ENCODE data around the gene NVL. TPM values are rescaled to one million over a fixed set of nuclear protein-coding genes. Genes with fewer than 3 reads are reported as not detected.

NVL gene
- total RNA-seq, 1 donor from 2014 or later, result 36.2 TPM

GRCh38 chr1:224274970-224275626 lies 54.9 kb downstream of the NVL start:
- peaks cover 4% of the 10 kb centered on the region for H4K20me1 ChIP-seq (ENCODE audit: insufficient read depth, low read length)
- Mint-ChIP-seq H3K4me1 (ENCODE audit: low read depth, unreplicated experiment) (no peaks in the 10 kb centered on the region), H3K4me3 (ENCODE audit: unreplicated experiment) (no peak overlapping the region), H3K36me3 (ENCODE audit: low read depth, unreplicated experiment) (no peaks in the 10 kb centered on the region), H3K27ac (ENCODE audit: unreplicated experiment) (no peak overlapping the region), H3K27me3 (ENCODE audit: low read depth, unreplicated experiment) (no peaks in the 10 kb centered on the region), H3K9me3 (ENCODE audit: unreplicated experiment) (no peaks in the 10 kb centered on the region)
- H3K36me3 ChIP-seq (ENCODE audit: insufficient read depth, low read length), result peaks cover 27% of the 10 kb centered on the region
- H3K4me2 ChIP-seq (ENCODE audit: low read length), result no peak overlapping the region
- no peaks in the 10 kb centered on the region for H3K9me3 ChIP-seq (ENCODE audit: insufficient read depth, low read depth, low read length)
- no peak overlapping the region for H2AFZ ChIP-seq (ENCODE audit: low read depth, low read length)
- H3K4me1 ChIP-seq (ENCODE audit: insufficient read depth, low read length), result no peaks in the 10 kb centered on the region
- no peaks in the 10 kb centered on the region for H3K79me2 ChIP-seq (ENCODE audit: insufficient read depth, low read length)
- FAIRE-seq (no peak), DNase-seq (ENCODE audit: low read depth) (no peak)
- H3K4me3 ChIP-seq (ENCODE audit: insufficient read depth, low read depth, low read length), result no peak overlapping the region
- TF ChIP-seq CTCF (IDR thresholded peaks at IDR 0.05; ENCODE audit: insufficient read depth, low read depth, low read length), result no peak
- no peak for TF ChIP-seq EZH2 (IDR thresholded peaks at IDR 0.05; ENCODE audit: insufficient read depth, low read length)
- no peaks in the 10 kb centered on the region for H3K27me3 ChIP-seq (ENCODE audit: insufficient read depth, low read length)
- H3K9ac ChIP-seq (ENCODE audit: low read length), result no peak overlapping the region
- no peak overlapping the region for H3K27ac ChIP-seq (ENCODE audit: low read depth, low read length)

GRCh38 chr1:224273641-224274040 lies 56.3 kb downstream of the NVL start:
- Mint-ChIP-seq H3K9me3 (ENCODE audit: unreplicated experiment) (no peaks in the 10 kb centered on the region), H3K27ac (ENCODE audit: unreplicated experiment) (no peak overlapping the region), H3K27me3 (ENCODE audit: low read depth, unreplicated experiment) (no peaks in the 10 kb centered on the region), H3K4me1 (ENCODE audit: low read depth, unreplicated experiment) (no peaks in the 10 kb centered on the region), H3K36me3 (ENCODE audit: low read depth, unreplicated experiment) (peaks cover 6% of the 10 kb centered on the region), H3K4me3 (ENCODE audit: unreplicated experiment) (no peak overlapping the region)
- peaks cover 4% of the 10 kb centered on the region for H4K20me1 ChIP-seq (ENCODE audit: insufficient read depth, low read length)
- H3K4me3 ChIP-seq (ENCODE audit: insufficient read depth, low read depth, low read length), result no peak overlapping the region
- no peaks in the 10 kb centered on the region for H3K79me2 ChIP-seq (ENCODE audit: insufficient read depth, low read length)
- H3K9me3 ChIP-seq (ENCODE audit: insufficient read depth, low read depth, low read length), result no peaks in the 10 kb centered on the region
- no peak overlapping the region for H3K4me2 ChIP-seq (ENCODE audit: low read length)
- no peaks in the 10 kb centered on the region for H3K27me3 ChIP-seq (ENCODE audit: insufficient read depth, low read length)
- H3K27ac ChIP-seq (ENCODE audit: low read depth, low read length), result peak overlapping the region; percentile 72
- peaks cover 17% of the 10 kb centered on the region for H3K36me3 ChIP-seq (ENCODE audit: insufficient read depth, low read length)
- no peak for TF ChIP-seq EZH2 (IDR thresholded peaks at IDR 0.05; ENCODE audit: insufficient read depth, low read length)
- TF ChIP-seq CTCF (IDR thresholded peaks at IDR 0.05; ENCODE audit: insufficient read depth, low read depth, low read length), result no peak
- FAIRE-seq (no peak), DNase-seq (ENCODE audit: low read depth) (peak; percentile 83)
- peak overlapping the region; percentile 36 for H3K9ac ChIP-seq (ENCODE audit: low read length)
- no peaks in the 10 kb centered on the region for H3K4me1 ChIP-seq (ENCODE audit: insufficient read depth, low read length)
- no peak overlapping the region for H2AFZ ChIP-seq (ENCODE audit: low read depth, low read length)

- peaks cover 6% of the 10 kb centered on the region for H3K36me3 Mint-ChIP-seq (ENCODE audit: low read depth, unreplicated experiment)
- Histone ChIP-seq H3K27ac (ENCODE audit: low read depth, low read length) (no peak overlapping the region), H4K20me1 (ENCODE audit: insufficient read depth, low read length) (peaks cover 4% of the 10 kb centered on the region)
These were observed 58.9 kb downstream of the NVL start for GRCh38 chr1:224271106-224271505.

More at GRCh38 chr1:224271106-224271505, 58.9 kb downstream of the NVL start:
- no peak for TF ChIP-seq CTCF (IDR thresholded peaks at IDR 0.05; ENCODE audit: insufficient read depth, low read depth, low read length)
- TF ChIP-seq EZH2 (IDR thresholded peaks at IDR 0.05; ENCODE audit: insufficient read depth, low read length), result no peak
- Mint-ChIP-seq H3K27me3 (ENCODE audit: low read depth, unreplicated experiment) (no peaks in the 10 kb centered on the region), H3K27ac (ENCODE audit: unreplicated experiment) (no peak overlapping the region), H3K4me3 (ENCODE audit: unreplicated experiment) (no peak overlapping the region), H3K4me1 (ENCODE audit: low read depth, unreplicated experiment) (no peaks in the 10 kb centered on the region), H3K9me3 (ENCODE audit: unreplicated experiment) (no peaks in the 10 kb centered on the region)
- no peak for DNase-seq (ENCODE audit: low read depth)
- Histone ChIP-seq H2AFZ (ENCODE audit: low read depth, low read length) (no peak overlapping the region), H3K79me2 (ENCODE audit: insufficient read depth, low read length) (no peaks in the 10 kb centered on the region), H3K36me3 (ENCODE audit: insufficient read depth, low read length) (peaks cover 15% of the 10 kb centered on the region), H3K27me3 (ENCODE audit: insufficient read depth, low read length) (no peaks in the 10 kb centered on the region), H3K9ac (ENCODE audit: low read length) (no peak overlapping the region), H3K4me3 (ENCODE audit: insufficient read depth, low read depth, low read length) (no peak overlapping the region), H3K9me3 (ENCODE audit: insufficient read depth, low read depth, low read length) (no peaks in the 10 kb centered on the region), H3K4me2 (ENCODE audit: low read length) (no peak overlapping the region), H3K4me1 (ENCODE audit: insufficient read depth, low read length) (no peaks in the 10 kb centered on the region)
- no peak for FAIRE-seq

Data from astrocyte (in vitro differentiated cells and primary cell).